22Rv1 (cell line): ENCODE data around the gene MB21D2.

Experiments
- ZFX ChIP-seq: fragments of 450-650 bp; IDR thresholded peaks from 2 replicates; pipeline ENCODE4 v1.6.1; 2017; ENCODE audit warnings: antibody characterized with exemption, borderline replicate concordance
- TF ChIP-seq, protein P1 (sequence below): fragments of 450-650 bp; IDR thresholded peaks from 2 replicates; pipeline ENCODE4 v1.5.1; 2017; ENCODE audit warnings: mild to moderate bottlenecking

DNA sequence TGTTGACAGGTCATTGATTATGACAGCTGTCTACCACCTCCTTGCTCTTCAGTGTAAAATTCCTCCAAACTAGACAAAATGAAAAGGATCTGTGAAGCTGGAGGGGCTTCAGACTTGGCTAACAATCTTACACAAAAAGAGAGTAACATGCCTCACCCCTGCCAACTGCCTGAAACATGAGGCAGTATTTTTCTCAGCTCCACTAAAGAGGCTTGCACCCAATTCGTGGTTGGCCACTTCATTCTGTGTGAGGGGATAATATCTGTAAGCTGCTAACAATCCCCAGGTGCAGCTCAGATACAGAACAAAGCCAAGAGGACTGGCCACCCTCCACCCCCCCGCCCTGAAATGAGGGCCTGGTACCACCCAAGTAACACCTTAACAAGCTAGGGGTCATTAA, 2.8 kb downstream of the MB21D2 start:
- TF ChIP-seq, protein P1, sequence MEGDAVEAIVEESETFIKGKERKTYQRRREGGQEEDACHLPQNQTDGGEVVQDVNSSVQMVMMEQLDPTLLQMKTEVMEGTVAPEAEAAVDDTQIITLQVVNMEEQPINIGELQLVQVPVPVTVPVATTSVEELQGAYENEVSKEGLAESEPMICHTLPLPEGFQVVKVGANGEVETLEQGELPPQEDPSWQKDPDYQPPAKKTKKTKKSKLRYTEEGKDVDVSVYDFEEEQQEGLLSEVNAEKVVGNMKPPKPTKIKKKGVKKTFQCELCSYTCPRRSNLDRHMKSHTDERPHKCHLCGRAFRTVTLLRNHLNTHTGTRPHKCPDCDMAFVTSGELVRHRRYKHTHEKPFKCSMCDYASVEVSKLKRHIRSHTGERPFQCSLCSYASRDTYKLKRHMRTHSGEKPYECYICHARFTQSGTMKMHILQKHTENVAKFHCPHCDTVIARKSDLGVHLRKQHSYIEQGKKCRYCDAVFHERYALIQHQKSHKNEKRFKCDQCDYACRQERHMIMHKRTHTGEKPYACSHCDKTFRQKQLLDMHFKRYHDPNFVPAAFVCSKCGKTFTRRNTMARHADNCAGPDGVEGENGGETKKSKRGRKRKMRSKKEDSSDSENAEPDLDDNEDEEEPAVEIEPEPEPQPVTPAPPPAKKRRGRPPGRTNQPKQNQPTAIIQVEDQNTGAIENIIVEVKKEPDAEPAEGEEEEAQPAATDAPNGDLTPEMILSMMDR, result no peak
- TF ChIP-seq ZFX, result no peak
